ENCODE data around the gene MLLT3.

- no peak for TF ChIP-seq CTCF (IDR thresholded peaks at IDR 0.05)
- TF ChIP-seq POLR2A (IDR thresholded peaks at IDR 0.05): no peak
Measured at GRCh38 chr9:20390400-20390799, 231.9 kb downstream of the MLLT3 start.

Measured in body of pancreas (tissue), 4 donors.